ENCODE results near the gene KSR1.

Gene KSR1

DNA sequence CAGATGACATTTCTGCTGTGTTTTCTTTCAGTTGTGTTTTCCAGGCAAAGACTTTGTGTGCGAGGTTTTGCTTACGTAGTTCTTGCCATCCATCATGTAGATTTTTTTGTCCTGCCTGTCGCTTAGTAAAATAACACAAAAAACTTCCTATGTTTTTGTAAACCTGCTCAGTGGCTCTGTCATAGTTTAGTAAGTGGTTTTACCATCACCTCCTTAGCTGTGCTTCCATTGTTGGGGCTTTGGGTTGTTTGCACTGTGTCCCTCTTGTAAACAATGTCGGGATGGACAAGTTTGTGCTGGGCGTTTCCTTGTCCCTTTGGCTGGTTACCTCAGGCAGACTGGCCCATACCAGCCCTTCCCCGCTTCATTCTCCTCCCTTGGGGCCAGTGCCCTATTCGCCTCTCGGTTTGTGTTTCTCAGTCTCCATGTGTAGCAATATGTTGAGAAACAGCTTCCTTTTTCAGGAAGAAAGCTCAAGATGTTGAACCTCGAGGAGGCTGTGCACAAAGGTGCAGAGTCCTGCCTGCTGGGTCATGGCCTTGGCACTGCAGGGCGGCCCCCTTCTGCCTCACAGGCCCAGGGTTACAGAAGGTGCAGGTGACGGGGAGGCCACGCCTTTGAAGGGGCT is 74.6 kb downstream of the KSR1 start:
- DNase-seq (ENCODE audit: low spot score) = no peak
- WGBS, 2 donors (ENCODE audit: extremely low coverage in 2 of 2, insufficient read length in 2 of 2, insufficient replicate concordance in 1 of 2) = no CpG with 5 or more reads among the region's 12 CpGs
- Histone ChIP-seq H2BK12ac (ENCODE audit: low read length) (no peak overlapping the region), H3K9ac (ENCODE audit: low read depth, low read length, poor library complexity) (no peak overlapping the region), H2BK15ac (ENCODE audit: low read length) (no peak overlapping the region), H3K18ac (ENCODE audit: low read length) (no peak overlapping the region), H3K4ac (ENCODE audit: low read length) (no peak overlapping the region), H4K8ac (ENCODE audit: low read depth, low read length) (no peak overlapping the region), H3K79me1 (ENCODE audit: low read depth, low read length) (peaks cover 3% of the 10 kb centered on the region), H3K4me3 (ENCODE audit: low read length in 2 of 2) (no peak overlapping the region), H3K14ac (ENCODE audit: low read length) (no peak overlapping the region), H3K27me3 (ENCODE audit: control insufficient read depth in 3 of 3, insufficient read depth in 3 of 3, low read depth in 1 of 3, low read length in 3 of 3) (no peaks in the 10 kb centered on the region), H3K36me3 (replicated peaks in 1 of 2; ENCODE audit: control insufficient read depth in 2 of 2, insufficient read depth in 2 of 2, low read length in 2 of 2) (no peaks in the 10 kb centered on the region), H4K91ac (ENCODE audit: low read depth, low read length, poor library complexity) (no peak overlapping the region), H3K9me3 (replicated peaks in 1 of 2; ENCODE audit: control insufficient read depth in 2 of 2, insufficient read depth in 1 of 2, low read depth in 1 of 2, low read length in 2 of 2) (no peaks in the 10 kb centered on the region), H2AFZ (ENCODE audit: low read length) (no peak overlapping the region), H2AK5ac (ENCODE audit: low read depth, low read length) (no peak overlapping the region), H2BK120ac (ENCODE audit: low read depth, low read length) (no peak overlapping the region), H2BK5ac (ENCODE audit: low read length) (no peak overlapping the region), H3K23ac (ENCODE audit: low read depth, low read length, poor library complexity) (no peak overlapping the region), H3K4me1 (ENCODE audit: control insufficient read depth in 2 of 2, insufficient read depth in 1 of 2, low read depth in 1 of 2, low read length in 2 of 2) (peaks cover 16 to 17% of the 10 kb centered on the region in 2 donors), H3K27ac (replicated peaks; ENCODE audit: low read length) (no peak overlapping the region), H3K4me2 (ENCODE audit: insufficient read depth, low read length, poor library complexity, severe bottlenecking) (no peak overlapping the region)

GRCh38 chr17:27531469-27531961 is 75.3 kb downstream of the KSR1 start:
- Histone ChIP-seq H2AK5ac (ENCODE audit: low read depth, low read length) (no peak overlapping the region), H4K91ac (ENCODE audit: low read depth, low read length, poor library complexity) (no peak overlapping the region), H3K4me3 (ENCODE audit: low read length in 2 of 2) (no peak overlapping the region), H2BK12ac (ENCODE audit: low read length) (peak overlapping the region; percentile 30), H3K79me1 (ENCODE audit: low read depth, low read length) (peaks cover 3% of the 10 kb centered on the region), H3K18ac (ENCODE audit: low read length) (no peak overlapping the region), H2AFZ (ENCODE audit: low read length) (no peak overlapping the region), H3K9me3 (replicated peaks in 1 of 2; ENCODE audit: control insufficient read depth in 2 of 2, insufficient read depth in 1 of 2, low read depth in 1 of 2, low read length in 2 of 2) (no peaks in the 10 kb centered on the region), H3K27ac (replicated peaks; ENCODE audit: low read length) (no peak overlapping the region), H3K14ac (ENCODE audit: low read length) (no peak overlapping the region), H3K9ac (ENCODE audit: low read depth, low read length, poor library complexity) (no peak overlapping the region), H3K4ac (ENCODE audit: low read length) (peak overlapping the region; percentile 59), H3K27me3 (ENCODE audit: control insufficient read depth in 3 of 3, insufficient read depth in 3 of 3, low read depth in 1 of 3, low read length in 3 of 3) (no peaks in the 10 kb centered on the region), H3K36me3 (replicated peaks in 1 of 2; ENCODE audit: control insufficient read depth in 2 of 2, insufficient read depth in 2 of 2, low read length in 2 of 2) (no peaks in the 10 kb centered on the region), H3K23ac (ENCODE audit: low read depth, low read length, poor library complexity) (no peak overlapping the region), H4K8ac (ENCODE audit: low read depth, low read length) (no peak overlapping the region), H3K4me1 (ENCODE audit: control insufficient read depth in 2 of 2, insufficient read depth in 1 of 2, low read depth in 1 of 2, low read length in 2 of 2) (peaks cover 15% of the 10 kb centered on the region in 2 donors), H2BK120ac (ENCODE audit: low read depth, low read length) (no peak overlapping the region), H2BK5ac (ENCODE audit: low read length) (no peak overlapping the region), H3K4me2 (ENCODE audit: insufficient read depth, low read length, poor library complexity, severe bottlenecking) (no peak overlapping the region), H2BK15ac (ENCODE audit: low read length) (no peak overlapping the region)
- no peak for DNase-seq (ENCODE audit: low spot score)
- no CpG with 5 or more reads among the region's 6 CpGs for WGBS, 2 donors (ENCODE audit: extremely low coverage in 2 of 2, insufficient read length in 2 of 2, insufficient replicate concordance in 1 of 2)

DNA sequence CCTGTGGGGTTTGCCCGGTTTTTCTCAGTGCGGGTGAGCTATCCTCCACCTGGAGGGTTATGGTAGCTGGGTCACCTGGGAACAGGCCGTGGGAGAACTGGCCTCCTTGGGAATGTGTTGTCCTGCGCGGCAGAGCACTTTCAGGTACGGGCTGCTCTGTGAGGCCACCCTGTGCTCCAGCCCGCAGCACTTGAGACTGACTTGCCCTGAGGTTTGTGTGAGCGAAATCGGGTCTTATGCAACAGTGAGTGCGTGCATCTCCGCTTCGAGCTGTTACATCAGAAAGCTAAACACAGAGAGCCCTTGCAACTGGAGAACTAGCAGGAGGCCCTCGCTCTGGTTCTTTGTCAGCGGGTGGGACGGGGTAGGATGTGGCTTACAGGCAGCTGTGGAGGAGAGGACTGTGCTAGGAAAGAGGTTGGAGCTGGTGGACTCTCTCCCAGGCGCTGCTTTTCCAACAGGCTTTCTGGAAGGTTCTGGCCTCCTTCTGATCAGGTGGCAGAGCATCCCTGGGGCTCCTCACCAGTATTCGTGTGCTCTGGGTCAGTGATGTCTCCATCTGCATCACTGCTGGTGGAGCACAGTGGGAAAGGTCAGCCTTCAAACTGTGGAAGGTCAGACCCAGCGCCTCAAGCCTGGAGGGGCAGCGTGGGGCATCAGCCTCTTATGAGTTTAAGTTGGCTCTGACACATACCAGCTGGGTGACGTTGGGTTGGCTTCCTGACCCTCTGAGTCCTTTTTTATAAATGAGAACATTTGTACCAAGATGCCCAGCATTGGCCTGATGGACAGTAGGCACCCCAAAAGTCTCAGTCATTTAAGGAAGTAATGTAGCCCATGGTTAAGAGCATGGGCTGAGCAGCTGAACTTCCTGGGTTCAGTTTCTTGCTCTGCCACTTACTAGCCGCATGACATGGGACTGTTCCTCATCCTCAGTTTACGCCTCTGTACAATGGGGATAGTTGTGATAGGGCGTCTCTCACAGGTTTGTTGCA is 76.3 kb downstream of the KSR1 start:
- H3K9me3 ChIP-seq (replicated peaks in 1 of 2; ENCODE audit: control insufficient read depth in 2 of 2, insufficient read depth in 1 of 2, low read depth in 1 of 2, low read length in 2 of 2) = no peaks in the 10 kb centered on the region
- H3K9ac ChIP-seq (ENCODE audit: low read depth, low read length, poor library complexity) = no peak overlapping the region
- no peaks in the 10 kb centered on the region for H3K27me3 ChIP-seq (ENCODE audit: control insufficient read depth in 3 of 3, insufficient read depth in 3 of 3, low read depth in 1 of 3, low read length in 3 of 3)
- no peak overlapping the region for H3K4me2 ChIP-seq (ENCODE audit: insufficient read depth, low read length, poor library complexity, severe bottlenecking)
- H3K4me1 ChIP-seq (ENCODE audit: control insufficient read depth in 2 of 2, insufficient read depth in 1 of 2, low read depth in 1 of 2, low read length in 2 of 2) = peaks cover 9 to 11% of the 10 kb centered on the region in 2 donors
- H3K27ac ChIP-seq (replicated peaks; ENCODE audit: low read length) = no peak overlapping the region
- peak overlapping the region; percentile 72 for H3K18ac ChIP-seq (ENCODE audit: low read length)
- H3K36me3 ChIP-seq (replicated peaks in 1 of 2; ENCODE audit: control insufficient read depth in 2 of 2, insufficient read depth in 2 of 2, low read length in 2 of 2) = no peaks in the 10 kb centered on the region
- peak overlapping the region; percentile 16 for H2BK120ac ChIP-seq (ENCODE audit: low read depth, low read length)
- no peak overlapping the region for H4K8ac ChIP-seq (ENCODE audit: low read depth, low read length)
- H3K23ac ChIP-seq (ENCODE audit: low read depth, low read length, poor library complexity) = no peak overlapping the region
- H4K91ac ChIP-seq (ENCODE audit: low read depth, low read length, poor library complexity) = no peak overlapping the region
- H3K14ac ChIP-seq (ENCODE audit: low read length) = no peak overlapping the region
- no peak for DNase-seq (ENCODE audit: low spot score)
- no CpG with 5 or more reads among the region's 23 CpGs for WGBS, 2 donors (ENCODE audit: extremely low coverage in 2 of 2, insufficient read length in 2 of 2, insufficient replicate concordance in 1 of 2)
- no peak overlapping the region for H3K4ac ChIP-seq (ENCODE audit: low read length)
- H3K79me1 ChIP-seq (ENCODE audit: low read depth, low read length) = peaks cover 3% of the 10 kb centered on the region
- H2AK5ac ChIP-seq (ENCODE audit: low read depth, low read length) = peak overlapping the region; percentile 71
- H2BK12ac ChIP-seq (ENCODE audit: low read length) = no peak overlapping the region
- no peak overlapping the region for H2BK15ac ChIP-seq (ENCODE audit: low read length)
- H2AFZ ChIP-seq (ENCODE audit: low read length) = no peak overlapping the region
- no peak overlapping the region for H2BK5ac ChIP-seq (ENCODE audit: low read length)
- no peak overlapping the region for H3K4me3 ChIP-seq (ENCODE audit: low read length in 2 of 2)
